GM12878 (cell line): ENCODE data around the gene SLC35A4. TPM values are rescaled to one million over a fixed set of nuclear protein-coding genes. Genes with fewer than 3 reads are reported as not detected.

Source experiments
- KDM1A ChIP-seq: fragments of 200-600 bp; sonication (generic); IDR thresholded peaks from 2 replicates; pipeline ENCODE4 v1.6.1; 2016; ENCODE audit warnings: borderline replicate concordance
- TBL1XR1 ChIP-seq: IDR thresholded peaks from 2 replicates; pipeline ENCODE4 v1.6.1; 2012; ENCODE audit warnings: low read depth, low read length, improper control_type of control experiment
- ZNF384 ChIP-seq: IDR thresholded peaks from 2 replicates; pipeline ENCODE4 v1.6.1; 2012; ENCODE audit warnings: low read depth, mild to moderate bottlenecking, low read length, improper control_type of control experiment, borderline replicate concordance
- polyA plus RNA-seq, 11 experiments: library from polyadenylated mRNA; depleted of rRNA in 4 of 11; unstranded in 6 of 11; stranded (reverse) in 5 of 11; fragments of >200 nt; fragmentation: Nextera tagmentation in 4 of 11; fragmentation: Illumina TruSeq in 1 of 11; extraction: Ambion mirVana in 4 of 11; extraction: Trizol in 1 of 11; gene quantifications; 1 replicate in 1 of 11; 2 replicates in 10 of 11; pipeline versions ENCODE4 v1.2.1 to v1.2.3, GENCODE V29; 2011 to 2016; ENCODE audit warnings: inconsistent platforms in 2 of 11, missing spikeins in 2 of 11, low read depth in 1 of 11
- total RNA-seq, 4 experiments: library from RNA; depleted of rRNA in 3 of 4; stranded (reverse); fragments of >200 nt in 3 of 4; fragmentation: Illumina TruSeq in 1 of 4; extraction: Trizol in 1 of 4; gene quantifications; 2 replicates each; pipeline versions ENCODE4 v1.2.1 to v1.2.3, GENCODE V29; 2013 to 2021
- TF ChIP-seq, protein P1 (sequence below): fragments of 450-650 bp; IDR thresholded peaks from 2 replicates; pipeline ENCODE4 v1.6.1; 2017; ENCODE audit warnings: mild to moderate bottlenecking, moderate library complexity
- TF ChIP-seq, protein P2 (sequence below): fragments of 450-650 bp; IDR thresholded peaks from 2 replicates; pipeline ENCODE4 v1.6.1; 2017; ENCODE audit warnings: antibody characterized with exemption, mild to moderate bottlenecking, moderate library complexity

SLC35A4 gene
- total and polyA plus RNA-seq, 10 of the 15 experiments (the other 5 are each of a cell fraction or from before 2014, with no cell fraction given), result 23.8 to 167 (median 114) TPM

DNA sequence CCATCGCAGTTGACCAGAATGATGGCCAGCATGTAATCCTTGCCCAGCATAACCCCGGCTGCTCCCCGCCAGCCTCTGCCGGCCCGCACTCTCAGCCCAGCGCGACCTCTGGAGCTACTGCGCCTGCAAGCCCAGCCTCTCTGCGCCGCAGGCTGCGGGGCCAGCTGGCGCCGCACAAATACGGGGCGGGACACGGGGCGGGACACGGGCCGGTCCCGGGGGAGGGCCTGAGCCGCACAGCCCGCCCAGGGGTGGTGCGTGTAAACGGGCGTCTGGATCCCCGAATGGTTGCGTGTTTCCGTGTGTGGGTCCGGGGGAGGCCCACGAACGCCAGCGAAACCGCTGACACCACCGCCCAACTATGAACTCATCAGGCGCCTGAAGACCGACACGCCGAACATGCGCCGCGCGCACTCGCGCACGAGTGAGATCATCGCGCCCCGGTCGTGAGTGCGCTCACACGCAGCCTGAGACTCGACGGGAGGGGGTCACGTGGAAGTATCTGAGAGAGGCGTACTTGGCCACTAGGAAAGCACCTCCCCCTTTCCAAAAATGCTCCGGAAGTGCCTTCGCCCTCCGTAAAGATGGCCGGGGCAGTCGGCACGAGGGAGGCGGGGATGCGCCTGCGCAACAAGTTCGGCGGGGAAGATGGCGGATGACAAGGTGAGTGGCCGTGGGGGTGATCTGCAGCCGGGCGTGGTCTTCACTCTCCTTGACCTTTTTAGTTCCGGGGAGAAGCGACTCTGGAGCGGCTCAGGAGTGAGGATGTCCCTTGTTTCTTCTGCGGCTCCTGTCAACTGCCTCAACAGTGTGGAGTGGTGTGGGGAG, at the start of gene SLC35A4, which contains the start of gene APBB3 (continued):
- TF ChIP-seq, protein P1, sequence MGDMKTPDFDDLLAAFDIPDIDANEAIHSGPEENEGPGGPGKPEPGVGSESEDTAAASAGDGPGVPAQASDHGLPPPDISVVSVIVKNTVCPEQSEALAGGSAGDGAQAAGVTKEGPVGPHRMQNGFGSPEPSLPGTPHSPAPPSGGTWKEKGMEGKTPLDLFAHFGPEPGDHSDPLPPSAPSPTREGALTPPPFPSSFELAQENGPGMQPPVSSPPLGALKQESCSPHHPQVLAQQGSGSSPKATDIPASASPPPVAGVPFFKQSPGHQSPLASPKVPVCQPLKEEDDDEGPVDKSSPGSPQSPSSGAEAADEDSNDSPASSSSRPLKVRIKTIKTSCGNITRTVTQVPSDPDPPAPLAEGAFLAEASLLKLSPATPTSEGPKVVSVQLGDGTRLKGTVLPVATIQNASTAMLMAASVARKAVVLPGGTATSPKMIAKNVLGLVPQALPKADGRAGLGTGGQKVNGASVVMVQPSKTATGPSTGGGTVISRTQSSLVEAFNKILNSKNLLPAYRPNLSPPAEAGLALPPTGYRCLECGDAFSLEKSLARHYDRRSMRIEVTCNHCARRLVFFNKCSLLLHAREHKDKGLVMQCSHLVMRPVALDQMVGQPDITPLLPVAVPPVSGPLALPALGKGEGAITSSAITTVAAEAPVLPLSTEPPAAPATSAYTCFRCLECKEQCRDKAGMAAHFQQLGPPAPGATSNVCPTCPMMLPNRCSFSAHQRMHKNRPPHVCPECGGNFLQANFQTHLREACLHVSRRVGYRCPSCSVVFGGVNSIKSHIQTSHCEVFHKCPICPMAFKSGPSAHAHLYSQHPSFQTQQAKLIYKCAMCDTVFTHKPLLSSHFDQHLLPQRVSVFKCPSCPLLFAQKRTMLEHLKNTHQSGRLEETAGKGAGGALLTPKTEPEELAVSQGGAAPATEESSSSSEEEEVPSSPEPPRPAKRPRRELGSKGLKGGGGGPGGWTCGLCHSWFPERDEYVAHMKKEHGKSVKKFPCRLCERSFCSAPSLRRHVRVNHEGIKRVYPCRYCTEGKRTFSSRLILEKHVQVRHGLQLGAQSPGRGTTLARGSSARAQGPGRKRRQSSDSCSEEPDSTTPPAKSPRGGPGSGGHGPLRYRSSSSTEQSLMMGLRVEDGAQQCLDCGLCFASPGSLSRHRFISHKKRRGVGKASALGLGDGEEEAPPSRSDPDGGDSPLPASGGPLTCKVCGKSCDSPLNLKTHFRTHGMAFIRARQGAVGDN, result peak; percentile 79
- no peak for TF ChIP-seq ZNF384
- TF ChIP-seq, protein P2, sequence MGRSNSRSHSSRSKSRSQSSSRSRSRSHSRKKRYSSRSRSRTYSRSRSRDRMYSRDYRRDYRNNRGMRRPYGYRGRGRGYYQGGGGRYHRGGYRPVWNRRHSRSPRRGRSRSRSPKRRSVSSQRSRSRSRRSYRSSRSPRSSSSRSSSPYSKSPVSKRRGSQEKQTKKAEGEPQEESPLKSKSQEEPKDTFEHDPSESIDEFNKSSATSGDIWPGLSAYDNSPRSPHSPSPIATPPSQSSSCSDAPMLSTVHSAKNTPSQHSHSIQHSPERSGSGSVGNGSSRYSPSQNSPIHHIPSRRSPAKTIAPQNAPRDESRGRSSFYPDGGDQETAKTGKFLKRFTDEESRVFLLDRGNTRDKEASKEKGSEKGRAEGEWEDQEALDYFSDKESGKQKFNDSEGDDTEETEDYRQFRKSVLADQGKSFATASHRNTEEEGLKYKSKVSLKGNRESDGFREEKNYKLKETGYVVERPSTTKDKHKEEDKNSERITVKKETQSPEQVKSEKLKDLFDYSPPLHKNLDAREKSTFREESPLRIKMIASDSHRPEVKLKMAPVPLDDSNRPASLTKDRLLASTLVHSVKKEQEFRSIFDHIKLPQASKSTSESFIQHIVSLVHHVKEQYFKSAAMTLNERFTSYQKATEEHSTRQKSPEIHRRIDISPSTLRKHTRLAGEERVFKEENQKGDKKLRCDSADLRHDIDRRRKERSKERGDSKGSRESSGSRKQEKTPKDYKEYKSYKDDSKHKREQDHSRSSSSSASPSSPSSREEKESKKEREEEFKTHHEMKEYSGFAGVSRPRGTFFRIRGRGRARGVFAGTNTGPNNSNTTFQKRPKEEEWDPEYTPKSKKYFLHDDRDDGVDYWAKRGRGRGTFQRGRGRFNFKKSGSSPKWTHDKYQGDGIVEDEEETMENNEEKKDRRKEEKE, result no peak
- no peak for TF ChIP-seq KDM1A
- TF ChIP-seq TBL1XR1, result no peak
